C1 segment of cervical spinal cord (tissue), 14 donors: ENCODE data around the gene BHLHE40.

ENCODE experiments used
- DNase-seq, 14 donors: peaks; one replicate each; lab custom pipeline; 2025; lab: John Stamatoyannopoulos, UW

BHLHE40 gene

DNA sequence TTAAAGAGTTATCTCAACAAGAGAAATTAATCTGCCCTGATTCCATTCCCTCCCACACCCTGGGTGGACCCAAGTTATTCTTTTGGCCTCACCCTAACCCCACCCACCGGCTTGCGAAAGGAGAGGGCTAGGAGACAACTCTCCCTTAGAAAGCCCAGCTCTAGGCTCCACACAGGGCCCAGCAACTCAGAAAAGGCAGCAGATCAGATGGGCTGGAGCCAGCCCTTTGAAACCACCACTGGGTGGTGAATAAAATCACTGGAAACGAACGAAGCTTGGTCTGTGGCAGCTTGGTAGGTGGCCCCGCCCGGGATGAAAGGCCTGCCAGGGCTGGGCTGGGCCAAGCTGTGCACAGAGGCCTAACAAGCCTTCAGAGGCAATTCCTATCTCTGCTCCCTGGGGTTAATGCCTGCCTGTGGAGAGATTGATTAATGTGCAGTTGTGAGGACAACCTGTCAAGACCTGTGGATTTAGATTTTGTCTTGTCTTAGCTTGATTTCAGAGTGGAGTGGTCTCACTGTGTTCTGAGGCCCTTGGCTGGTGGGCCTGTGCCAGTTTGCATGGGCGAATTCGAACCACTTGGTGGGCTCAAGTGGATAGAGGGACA lies 38.8 kb downstream of the BHLHE40 start:
- peak in 1 of 14 donors; percentile 15 for DNase-seq

DNA sequence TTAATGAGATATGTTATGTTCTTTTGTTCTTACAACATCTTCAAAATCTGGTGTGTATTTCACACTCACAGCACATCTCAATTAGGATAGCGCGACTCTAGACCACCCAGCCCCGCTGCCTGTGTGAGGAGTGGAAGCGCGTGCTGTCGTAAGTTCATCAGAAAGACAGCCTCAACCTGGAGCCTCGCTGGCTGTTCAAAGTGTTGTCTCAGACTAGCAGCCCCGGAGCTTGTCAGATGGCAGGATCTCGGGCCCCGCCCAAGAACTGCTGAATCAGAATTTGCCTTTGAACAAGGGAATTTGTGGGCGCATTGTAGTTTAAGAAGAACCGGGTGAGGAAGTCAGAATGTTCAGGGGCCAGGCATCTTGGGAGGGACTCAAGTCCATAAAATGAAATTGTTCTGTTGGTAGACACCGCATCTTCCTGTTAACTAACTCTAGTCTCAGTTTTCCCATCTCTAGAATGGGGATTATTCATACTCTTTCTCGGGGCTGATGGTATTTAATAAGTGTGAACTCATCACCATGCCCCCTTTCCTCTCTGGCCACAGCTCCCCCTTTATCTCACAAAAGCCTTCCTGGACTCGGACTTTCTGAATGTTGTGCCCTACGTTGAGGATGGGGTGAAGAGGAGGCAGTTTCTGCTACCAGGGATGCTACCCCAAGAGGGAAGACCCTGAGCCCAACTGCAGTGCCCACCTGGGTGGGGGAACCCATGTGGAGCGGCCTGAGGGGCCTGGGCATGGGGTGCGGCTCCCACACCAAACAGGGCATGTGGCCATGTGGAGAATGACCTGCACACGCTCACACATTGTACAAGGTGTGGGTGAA lies 40.4 kb downstream of the BHLHE40 start:
- no peak for DNase-seq

DNA sequence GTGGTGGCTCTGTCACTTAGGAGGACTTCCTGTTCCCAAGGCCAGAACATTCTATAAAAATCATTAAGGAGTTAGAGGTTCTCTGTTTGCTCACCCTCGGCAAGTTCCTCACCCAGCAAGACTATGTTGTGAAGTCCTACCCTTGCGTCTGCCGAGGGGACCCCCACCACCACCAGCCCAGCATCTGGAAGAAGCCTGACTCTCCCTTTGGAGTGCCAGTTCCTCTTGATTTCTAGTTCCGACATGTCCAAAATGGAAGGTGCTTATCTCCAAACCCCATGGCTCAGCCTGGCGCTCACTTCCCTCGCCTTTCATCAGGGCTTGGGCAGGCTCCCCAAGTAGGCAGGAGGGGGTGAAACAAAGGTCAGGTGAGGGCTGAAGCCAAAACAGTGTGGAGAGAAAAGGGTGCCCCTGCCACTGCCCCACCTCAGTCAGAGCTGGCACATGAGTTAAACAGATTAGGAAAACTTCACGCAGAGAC lies 41.0 kb downstream of the BHLHE40 start:
- no peak for DNase-seq

DNA sequence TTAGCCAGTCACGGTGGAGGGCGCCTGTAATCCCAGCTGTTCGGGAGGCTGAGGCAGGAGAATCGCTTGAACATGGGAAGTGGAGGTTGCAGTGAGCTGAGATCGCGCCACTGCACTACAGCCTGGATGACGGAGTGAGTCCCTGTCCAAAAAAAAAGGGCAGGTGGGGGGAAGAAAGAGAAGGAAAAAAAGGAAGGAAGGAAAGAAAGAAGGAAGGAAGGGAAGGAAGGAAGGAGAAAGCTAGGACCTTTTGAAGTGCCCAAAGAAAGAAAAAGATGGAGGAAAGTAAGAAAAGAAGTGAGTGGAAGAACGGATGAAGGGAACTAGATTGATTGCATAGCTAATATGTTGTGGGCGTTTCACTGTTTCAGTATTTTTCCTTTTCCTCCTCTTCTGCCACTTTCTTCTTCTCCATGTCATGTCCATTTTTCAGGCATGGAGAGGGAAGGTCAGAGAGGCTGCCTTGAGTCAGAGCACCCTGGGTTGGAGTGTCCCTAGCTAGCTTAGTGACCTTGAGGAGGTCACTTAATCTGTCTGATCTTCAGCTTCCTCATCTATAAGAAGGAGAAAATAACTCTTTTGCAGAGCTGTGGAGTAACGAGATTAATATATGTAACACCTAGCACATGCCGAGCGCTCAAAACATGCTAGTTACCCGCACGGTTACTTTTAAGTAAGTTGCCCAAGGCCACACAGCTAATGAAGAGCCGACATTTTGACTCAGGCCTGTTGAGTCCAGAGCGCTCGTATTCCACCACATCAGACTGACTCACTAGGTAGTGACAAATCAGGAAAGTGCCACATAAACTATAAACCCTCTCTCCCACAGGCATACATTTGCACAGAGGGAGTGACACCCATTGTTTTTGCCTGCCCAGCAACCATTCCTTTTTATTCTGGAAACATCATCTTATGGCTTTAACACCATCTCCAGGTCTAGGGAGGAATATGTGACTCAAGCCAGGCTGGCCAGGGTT lies 42.2 kb downstream of the BHLHE40 start:
- DNase-seq: no peak

- DNase-seq: no peak
Observed at GRCh38 chr3:5022187-5022965, 43.1 kb downstream of the BHLHE40 start.

DNA sequence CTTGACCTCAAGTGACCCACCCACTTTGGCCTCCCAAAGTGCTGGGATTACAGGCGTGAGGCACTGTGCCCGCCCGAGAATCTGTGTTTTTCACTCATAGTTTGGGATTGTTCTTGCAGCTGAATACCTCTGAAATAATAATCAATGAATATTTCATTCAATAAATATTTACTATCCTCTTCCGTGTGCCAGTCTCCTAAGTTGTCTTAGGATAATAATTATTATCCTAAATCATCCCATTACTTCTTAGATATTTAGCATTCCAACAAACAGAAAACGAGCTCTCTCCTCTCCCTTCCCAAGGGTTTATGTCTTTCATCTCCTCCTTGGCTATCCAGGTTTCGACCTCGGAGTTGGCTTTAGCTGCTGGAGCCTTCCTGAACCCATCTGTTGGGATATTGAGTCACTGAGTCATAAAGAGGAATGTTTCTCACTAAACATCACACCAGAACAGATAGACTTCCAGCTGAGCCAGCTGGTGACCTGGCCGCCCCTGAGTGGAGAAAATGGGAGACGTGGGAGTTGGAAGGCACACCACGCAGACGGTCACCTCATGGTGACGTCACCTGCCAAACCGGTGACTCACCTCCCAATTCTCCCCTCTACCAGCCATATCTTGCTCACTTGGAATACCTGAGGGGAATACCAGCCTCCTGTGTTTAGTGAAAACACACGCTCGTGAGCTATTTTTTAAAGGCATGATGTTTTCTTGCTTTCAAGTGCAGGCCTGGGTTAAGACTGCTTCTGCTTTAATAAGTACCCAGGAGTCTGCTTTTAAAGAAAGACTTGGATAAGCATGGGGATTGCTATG lies 43.9 kb downstream of the BHLHE40 start:
- DNase-seq: peak in 1 of 14 donors; percentile 39

DNA sequence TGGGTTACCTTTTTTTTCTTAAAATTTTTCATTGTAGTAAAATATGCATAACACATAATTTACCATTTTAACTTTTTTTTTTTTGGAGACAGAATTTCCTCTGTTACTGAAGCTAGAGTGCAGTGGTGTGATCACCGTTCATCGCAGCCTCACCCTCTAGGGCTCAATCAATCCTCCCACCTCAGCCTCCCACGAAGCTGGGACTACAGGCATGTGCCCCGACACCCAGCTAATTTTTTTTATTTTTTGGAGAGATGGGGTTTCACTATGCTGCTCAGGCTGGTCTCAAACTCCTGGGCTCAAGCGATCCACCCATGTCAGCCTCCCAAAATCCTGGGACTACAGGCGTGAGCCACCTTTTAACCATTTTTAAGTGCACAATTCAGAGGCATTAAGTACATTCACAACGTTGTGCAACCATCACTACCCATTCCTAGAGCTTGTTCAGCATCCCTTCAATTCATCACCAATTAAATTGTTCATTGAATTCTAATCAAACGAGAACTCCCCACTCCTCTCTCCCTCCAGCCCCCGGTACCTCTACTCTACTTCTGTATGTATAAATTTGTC lies 44.6 kb downstream of the BHLHE40 start:
- DNase-seq: no peak

GRCh38 chr3:5026046-5026362 lies 46.8 kb downstream of the BHLHE40 start:
- peak in 1 of 14 donors; percentile 61 for DNase-seq

GRCh38 chr3:5029715-5030114 lies 50.5 kb downstream of the BHLHE40 start:
- DNase-seq: no peak

DNA sequence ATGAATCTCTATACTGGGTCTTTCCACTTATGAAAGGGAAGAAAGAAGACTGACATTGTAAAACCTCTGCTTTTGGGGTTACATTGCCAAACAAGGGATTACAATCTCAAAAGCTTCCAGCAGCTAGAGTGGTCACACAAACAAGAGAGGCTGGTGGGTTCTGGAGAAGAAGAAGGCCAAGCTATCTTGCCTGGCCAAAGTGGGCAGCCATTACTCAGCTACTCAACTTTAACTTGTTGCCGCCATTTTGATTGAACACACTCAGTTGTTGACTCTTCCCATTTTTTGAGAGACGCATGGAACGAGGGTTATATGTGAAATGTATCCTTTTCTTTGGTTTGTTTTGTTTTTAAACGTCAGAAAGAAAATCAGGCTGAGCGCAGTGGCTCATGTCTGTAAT lies 50.9 kb downstream of the BHLHE40 start:
- DNase-seq: no peak

GRCh38 chr3:5032844-5033243 lies 53.6 kb downstream of the BHLHE40 start:
- no peak for DNase-seq
